ENCODE measurements around the gene EXOC1.
"Not testable (repeated sequence)": the region's sequence is repeated elsewhere in the genome, so short reads cannot be mapped to it uniquely, and the experiment has no call there.

Gene EXOC1, protein sequence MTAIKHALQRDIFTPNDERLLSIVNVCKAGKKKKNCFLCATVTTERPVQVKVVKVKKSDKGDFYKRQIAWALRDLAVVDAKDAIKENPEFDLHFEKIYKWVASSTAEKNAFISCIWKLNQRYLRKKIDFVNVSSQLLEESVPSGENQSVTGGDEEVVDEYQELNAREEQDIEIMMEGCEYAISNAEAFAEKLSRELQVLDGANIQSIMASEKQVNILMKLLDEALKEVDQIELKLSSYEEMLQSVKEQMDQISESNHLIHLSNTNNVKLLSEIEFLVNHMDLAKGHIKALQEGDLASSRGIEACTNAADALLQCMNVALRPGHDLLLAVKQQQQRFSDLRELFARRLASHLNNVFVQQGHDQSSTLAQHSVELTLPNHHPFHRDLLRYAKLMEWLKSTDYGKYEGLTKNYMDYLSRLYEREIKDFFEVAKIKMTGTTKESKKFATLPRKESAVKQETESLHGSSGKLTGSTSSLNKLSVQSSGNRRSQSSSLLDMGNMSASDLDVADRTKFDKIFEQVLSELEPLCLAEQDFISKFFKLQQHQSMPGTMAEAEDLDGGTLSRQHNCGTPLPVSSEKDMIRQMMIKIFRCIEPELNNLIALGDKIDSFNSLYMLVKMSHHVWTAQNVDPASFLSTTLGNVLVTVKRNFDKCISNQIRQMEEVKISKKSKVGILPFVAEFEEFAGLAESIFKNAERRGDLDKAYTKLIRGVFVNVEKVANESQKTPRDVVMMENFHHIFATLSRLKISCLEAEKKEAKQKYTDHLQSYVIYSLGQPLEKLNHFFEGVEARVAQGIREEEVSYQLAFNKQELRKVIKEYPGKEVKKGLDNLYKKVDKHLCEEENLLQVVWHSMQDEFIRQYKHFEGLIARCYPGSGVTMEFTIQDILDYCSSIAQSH

DNA sequence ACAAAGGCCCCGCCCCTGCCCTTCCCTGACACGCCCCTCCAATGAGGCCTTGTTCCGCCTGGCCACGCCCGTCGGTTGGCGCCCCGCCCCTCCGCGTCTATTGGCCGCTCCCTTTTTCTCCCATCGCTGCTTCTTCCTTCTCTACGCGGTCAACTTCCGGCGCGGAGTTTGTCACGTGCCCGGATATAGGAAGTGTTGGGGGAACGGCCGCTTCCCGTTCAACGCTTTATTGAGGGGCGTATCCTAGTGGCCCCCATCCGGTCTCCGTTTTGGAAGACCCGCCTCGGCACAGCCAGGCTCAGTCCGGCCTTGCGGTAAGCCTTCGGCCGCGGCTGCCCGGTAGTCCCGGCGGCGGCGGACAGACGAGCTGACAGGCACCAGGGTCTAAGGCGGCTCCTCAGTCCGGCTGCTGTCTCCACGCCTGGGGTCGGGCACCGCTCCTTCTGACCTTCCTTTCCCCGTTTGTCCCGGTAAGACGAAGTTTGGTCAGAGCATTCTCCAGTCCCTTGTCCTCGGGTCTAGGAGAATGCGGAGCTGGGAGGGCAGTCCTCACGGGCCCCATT, at the start of gene EXOC1:
Gene EXOC1 (plus strand): TSS at position 165 of the 563 bp plus-strand sequence. CDS start 4,676 bp downstream, outside the sequence.
- FAIRE-seq: peak; percentile 97

DNA sequence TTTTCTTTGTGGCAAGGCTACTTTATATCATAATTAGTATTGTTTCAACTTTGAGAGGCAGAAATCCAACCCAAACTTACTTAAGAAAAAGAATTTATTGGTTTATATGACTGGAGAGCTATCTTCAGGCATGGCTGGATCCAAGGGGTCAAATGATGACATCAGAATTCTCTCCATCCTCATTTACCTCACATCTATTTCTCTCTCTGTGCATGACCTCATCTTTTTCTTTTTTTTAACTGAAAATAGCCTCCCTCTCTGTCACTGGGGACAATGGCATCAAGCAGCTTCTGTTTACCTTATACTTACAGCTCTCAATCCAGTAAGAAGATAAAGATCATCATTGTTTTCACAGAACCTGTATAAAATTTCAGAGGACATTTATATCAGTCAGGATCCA, 45.9 kb upstream of the EXOC1 start:
- FAIRE-seq: no peak

DNA sequence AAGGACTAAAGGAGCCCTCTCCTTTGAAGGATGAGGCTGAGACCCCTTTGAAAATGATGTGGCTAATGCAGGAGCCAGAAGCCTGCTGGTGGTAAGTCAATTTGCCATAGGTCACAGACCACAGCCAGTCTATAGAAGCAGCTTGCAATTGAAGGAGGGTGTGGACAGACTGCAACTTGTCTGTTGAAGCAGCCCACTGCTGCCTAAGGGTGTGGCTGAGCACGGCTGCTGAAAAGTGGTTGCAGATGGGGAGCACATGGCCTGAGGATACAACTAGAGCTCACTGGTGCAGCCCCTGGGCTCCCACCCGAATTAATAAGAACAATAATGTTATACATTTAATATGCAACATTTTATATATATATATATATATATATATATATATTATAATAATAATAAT, 45.3 kb upstream of the EXOC1 start:
- FAIRE-seq: no peak

- FAIRE-seq: no peak
Measured at GRCh38 chr4:55808632-55809031, 44.8 kb upstream of the EXOC1 start.

DNA sequence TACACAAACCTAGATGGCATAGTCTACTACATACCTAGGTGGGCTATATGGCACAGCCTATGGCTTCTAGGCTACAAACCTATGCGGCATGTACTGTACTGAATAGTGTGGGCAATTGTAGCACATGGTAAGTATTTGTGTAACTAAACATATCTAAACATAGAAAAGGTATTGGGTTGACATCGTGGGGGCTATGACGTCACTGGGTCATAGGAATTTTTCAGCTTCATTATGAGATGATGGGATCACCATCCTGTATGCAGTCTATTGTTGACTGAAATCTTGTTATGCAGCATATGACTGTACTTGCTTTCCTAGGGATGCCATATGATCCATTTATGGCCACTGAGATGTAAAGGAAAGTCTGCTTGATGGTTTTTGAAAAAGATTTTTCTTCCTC, 35.8 kb upstream of the EXOC1 start:
- no peak for FAIRE-seq

- FAIRE-seq: no peak
Measured at GRCh38 chr4:55819634-55820033, 33.8 kb upstream of the EXOC1 start, which contains the start of gene EXOC1L. Gene EXOC1L, plus strand, starts transcription at chr4:55819790. Its CDS starts 237 bp downstream, at chr4:55820027.

DNA sequence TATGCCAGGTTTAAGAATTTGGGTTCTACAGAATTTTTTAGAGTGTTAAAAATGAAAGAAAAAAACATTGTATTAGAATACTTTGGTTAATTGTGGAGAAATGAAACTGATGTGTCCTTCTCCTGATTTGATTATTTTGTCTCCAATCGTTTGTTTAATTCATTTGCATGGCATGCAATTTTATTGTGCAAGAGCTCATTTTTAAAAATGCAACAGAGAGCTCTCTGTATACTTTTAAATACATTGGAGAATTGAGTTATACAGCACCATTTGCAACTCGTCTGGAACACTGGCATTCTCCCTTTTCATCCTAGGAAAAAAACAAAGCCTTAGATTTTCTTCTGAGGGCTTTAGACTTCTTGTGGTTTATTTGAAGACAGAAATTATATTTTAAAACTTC, 33.2 kb upstream of the EXOC1 start:
- FAIRE-seq: no peak

DNA sequence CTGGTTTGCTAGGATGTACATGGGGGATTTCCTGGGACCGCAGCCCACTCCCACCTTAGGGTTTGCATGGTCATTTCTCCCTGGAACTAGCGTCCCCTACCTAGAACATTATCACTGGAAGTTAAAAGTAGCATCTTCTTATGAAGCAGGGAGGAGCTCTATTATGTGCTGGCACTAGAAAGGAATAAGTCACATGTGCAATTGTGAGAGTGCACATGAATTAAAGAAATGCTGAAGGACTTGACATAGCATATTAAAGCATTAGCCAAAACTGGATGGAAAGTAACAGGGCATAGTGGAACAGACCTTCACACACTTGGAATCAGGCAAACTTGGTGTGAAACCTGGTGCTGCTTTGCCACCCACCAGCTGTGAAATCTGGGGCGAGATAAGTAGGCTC, 31.1 kb upstream of the EXOC1 start:
- FAIRE-seq: no peak

GRCh38 chr4:55824865-55825264, 28.6 kb upstream of the EXOC1 start:
- no peak for FAIRE-seq

DNA sequence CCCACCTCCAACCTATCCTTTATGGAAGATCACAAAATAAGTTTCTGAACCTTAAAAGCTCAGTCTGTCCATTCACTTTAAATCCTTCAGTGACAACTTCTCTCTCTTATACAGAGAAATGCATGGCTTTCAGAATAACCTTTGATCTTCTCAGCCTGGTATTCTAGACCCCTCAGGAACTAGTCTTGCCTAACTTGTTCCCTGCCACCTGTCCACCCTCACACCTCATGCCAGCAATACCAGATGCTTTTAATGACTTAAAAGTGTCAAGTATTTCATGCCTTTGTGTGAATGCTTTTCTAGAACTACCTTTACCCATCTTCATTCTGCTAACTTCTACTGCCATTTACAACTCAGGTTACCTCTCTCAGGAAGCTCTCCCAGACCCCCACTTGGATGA, 26.5 kb upstream of the EXOC1 start:
- FAIRE-seq: no peak

DNA sequence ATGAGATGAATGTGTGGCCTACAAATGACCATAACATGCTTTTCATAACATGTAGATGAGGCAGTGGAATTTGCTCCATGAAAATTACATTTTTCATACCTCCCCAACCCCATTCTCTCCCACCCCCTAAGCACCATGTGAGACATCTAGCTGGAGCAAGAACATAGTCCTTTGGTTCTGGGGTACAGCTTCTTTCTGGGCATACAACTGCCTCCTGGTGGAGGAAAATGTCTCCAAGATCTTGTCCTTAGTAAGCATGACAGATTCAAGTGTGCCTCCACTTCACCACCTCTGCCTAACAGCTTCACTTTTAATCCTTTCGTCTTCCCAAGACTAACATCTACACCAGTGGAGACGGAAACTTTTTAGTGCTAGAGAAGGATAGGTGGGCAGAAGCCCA, 25.9 kb upstream of the EXOC1 start:
- no peak for FAIRE-seq

GRCh38 chr4:55830048-55830447, 23.4 kb upstream of the EXOC1 start:
- no peak for FAIRE-seq

- FAIRE-seq: no peak
Measured at GRCh38 chr4:55830716-55831115, 22.7 kb upstream of the EXOC1 start.

- FAIRE-seq: peak; percentile 18
Measured at GRCh38 chr4:55834086-55834795, 19.2 kb upstream of the EXOC1 start.

DNA sequence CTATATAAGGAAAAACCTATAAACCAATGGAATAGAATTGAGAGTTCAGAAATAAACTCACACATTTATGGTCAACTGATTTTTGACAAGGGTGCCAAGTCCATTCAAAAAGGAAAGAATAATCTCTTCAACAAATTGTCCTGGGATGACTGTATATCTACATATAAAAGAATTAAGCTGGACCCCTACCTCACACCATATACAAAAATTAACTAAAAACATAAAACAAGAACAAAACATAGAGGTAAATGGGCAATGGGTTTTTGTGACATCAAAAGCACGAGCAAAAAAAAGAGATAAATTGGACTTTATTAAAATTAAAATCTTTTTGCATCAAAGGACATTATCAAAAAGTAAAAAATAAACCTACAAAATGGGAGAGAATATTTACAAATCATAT, 15.5 kb upstream of the EXOC1 start:
- FAIRE-seq: peak; percentile 8

- no peak for FAIRE-seq
Measured at GRCh38 chr4:55838356-55838755, 15.1 kb upstream of the EXOC1 start.

GRCh38 chr4:55838952-55839351, 14.5 kb upstream of the EXOC1 start:
- FAIRE-seq: no peak

GRCh38 chr4:55840956-55841355, 12.5 kb upstream of the EXOC1 start:
- no peak for FAIRE-seq

DNA sequence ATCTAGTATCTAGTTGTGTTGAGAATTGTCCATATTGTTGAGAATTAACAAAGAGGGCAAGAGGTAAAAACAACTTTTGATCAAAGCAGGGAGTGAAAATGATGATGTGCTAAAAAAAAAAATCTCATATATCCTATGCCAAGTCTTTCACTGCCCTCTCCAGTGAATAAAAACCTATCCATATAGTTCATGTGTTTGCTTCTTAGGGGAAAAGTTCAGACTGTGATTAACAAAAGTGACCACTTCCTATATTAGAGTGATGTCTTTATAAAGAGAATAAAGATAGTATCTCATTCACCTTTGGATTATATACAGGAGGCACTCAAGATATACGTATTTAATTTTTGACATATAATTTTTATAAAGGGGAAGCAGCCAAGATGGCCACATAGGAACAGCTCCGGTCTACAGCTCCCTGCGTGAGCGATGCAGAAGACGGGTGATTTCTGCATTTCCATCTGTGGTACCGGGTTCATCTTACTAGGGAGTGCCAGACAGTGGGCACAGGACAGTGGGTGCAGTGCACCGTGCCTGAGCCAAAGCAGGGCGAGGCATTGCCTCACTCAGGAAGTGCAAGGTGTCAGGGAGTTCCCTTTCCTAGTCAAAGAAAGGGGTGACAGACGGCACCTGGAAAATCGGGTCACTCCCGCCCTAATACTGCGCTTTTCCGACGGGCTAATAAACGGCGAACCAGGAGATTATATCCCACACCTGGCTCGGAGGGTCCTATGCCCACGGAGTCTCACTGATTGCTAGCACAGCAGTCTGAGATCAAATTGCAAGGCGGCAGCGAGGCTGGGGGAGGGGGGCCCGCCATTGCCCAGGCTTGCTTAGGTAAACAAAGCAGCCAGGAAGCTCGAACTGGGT, 11.8 kb upstream of the EXOC1 start:
- not testable (repeated sequence) for FAIRE-seq

GRCh38 chr4:55842312-55842711, 11.1 kb upstream of the EXOC1 start:
- FAIRE-seq: not testable (repeated sequence)

- FAIRE-seq: no peak
Measured at GRCh38 chr4:55849724-55850123, 3.7 kb upstream of the EXOC1 start.

DNA sequence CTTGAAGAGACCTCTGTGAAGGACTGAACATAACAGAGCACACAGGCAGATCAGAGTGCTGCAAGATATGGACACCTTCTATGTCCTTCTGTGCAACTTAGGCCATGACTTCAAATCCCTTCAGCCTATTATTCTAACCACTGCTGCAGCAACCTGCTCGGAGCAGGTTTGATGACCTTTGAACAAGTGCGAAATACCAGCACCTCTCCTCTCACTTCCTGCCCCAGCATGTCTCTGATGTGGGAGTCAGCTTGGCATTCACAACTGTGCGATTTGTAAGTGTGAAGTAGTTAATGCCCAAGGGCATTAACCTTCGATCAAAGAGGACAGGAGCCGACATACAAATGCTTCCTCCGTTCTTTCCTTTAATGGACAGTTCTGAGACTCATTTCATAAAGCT, 1.6 kb upstream of the EXOC1 start:
- no peak for FAIRE-seq
